Measurements from ENCODE around the gene SNRNP48. TPM values are rescaled to one million over a fixed set of nuclear protein-coding genes. Genes with fewer than 3 reads are reported as not detected.

Gene SNRNP48
- total RNA-seq, 1 donor: 16.4 TPM

- H3K4me3 ChIP-seq (ENCODE audit: low read depth, low read length): no peak overlapping the region
- no peak for TF ChIP-seq CTCF (IDR thresholded peaks at IDR 0.05; ENCODE audit: insufficient read depth, low read depth, low read length)
- DNase-seq (ENCODE audit: low read depth): no peak
These were observed 23.3 kb upstream of the SNRNP48 start for GRCh38 chr6:7566617-7567173.

DNA sequence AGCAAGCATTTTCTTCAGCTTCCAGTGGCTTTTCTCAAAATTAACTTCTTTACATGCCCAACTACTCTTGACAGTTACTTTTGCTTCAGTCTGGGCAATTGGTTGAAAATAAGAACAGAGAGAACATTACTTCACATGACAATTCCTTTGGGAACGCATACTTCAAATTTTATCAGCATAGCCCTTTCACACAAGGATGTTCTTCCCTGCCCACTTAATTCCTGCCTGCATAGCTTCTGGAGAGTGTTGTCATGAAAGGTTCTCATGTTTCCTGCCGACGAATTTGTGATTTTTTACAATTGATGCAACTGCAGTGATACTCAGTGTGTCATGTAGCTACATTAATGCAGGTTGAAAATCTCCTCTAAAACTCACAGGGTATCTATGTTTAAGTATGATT lies 22.0 kb upstream of the SNRNP48 start:
- no peak for TF ChIP-seq CTCF (IDR thresholded peaks at IDR 0.05; ENCODE audit: insufficient read depth, low read depth, low read length)
- H3K4me3 ChIP-seq (ENCODE audit: low read depth, low read length): no peak overlapping the region
- DNase-seq (ENCODE audit: low read depth): peak; percentile 43

- no peak overlapping the region for H3K4me3 ChIP-seq (ENCODE audit: low read depth, low read length)
- TF ChIP-seq CTCF (IDR thresholded peaks at IDR 0.05; ENCODE audit: insufficient read depth, low read depth, low read length): no peak
- DNase-seq (ENCODE audit: low read depth): no peak
These were observed 20.9 kb upstream of the SNRNP48 start for GRCh38 chr6:7569082-7569481.

GRCh38 chr6:7572213-7572943 lies 17.6 kb upstream of the SNRNP48 start:
- TF ChIP-seq CTCF (IDR thresholded peaks at IDR 0.05; ENCODE audit: insufficient read depth, low read depth, low read length): no peak
- H3K4me3 ChIP-seq (ENCODE audit: low read depth, low read length): no peak overlapping the region
- DNase-seq (ENCODE audit: low read depth): no peak

DNA sequence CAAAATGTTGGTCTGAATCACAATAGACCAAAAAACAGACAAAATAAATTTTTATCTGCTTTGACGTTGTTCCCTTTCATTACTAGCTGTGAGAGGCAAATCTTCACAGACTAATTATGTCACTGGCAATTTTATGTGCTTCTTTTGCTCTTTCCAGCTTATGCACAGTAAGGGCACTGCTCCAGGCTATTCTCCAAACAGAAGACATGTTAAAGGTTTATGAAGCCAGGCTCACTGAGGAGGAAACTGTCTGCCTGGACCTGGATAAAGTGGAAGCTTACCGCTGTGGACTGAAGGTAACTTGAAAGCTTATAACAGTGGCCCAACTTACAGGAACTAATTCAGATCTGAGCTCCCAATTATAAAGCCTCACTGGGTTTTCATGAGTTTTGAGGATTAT lies 15.5 kb upstream of the SNRNP48 start:
- no peak for TF ChIP-seq CTCF (IDR thresholded peaks at IDR 0.05; ENCODE audit: insufficient read depth, low read depth, low read length)
- H3K4me3 ChIP-seq (ENCODE audit: low read depth, low read length): no peak overlapping the region
- no peak for DNase-seq (ENCODE audit: low read depth)

DNA sequence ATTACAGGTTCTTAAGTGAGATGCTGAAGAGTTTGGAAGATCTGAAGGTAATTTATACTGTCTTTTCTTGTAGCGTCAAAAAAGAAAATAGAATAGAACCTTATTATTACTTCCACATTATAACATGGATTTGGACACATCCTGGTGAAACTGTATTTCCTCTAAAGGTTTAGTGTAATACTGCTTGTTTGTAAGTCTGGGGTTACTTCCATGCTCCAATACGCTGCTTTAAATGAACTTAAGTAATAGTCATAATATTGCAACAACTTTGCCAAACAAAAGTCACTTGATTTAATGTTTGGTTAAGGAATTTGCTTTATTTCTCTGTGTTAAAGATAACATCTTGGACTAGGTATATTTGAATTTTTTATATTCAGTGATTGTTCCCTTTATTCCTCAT lies 11.5 kb upstream of the SNRNP48 start:
- TF ChIP-seq CTCF (IDR thresholded peaks at IDR 0.05; ENCODE audit: insufficient read depth, low read depth, low read length): no peak
- DNase-seq (ENCODE audit: low read depth): no peak
- H3K4me3 ChIP-seq (ENCODE audit: low read depth, low read length): no peak overlapping the region

Data from fibroblast of villous mesenchyme (primary cell).